Upper lobe of right lung (tissue), 1 donor: ENCODE data around the gene BPNT1. TPM values are rescaled to one million over a fixed set of nuclear protein-coding genes. Genes with fewer than 3 reads are reported as not detected.

ENCODE experiments used
- ATAC-seq: fragments of 200-7000 bp; cut with Tn5 transposase; one replicate; pipeline ENCODE4 v1.9.1; 2020; ENCODE audit warnings: mild to moderate bottlenecking, moderate library complexity
- DNase-seq: peaks from one replicate; pipeline ENCODE4 v3.0.0-alpha.2; 2020
- H3K27ac ChIP-seq: fragments of 200-600 bp; one replicate; pipeline ENCODE4 v1.8.0; 2022
- H3K27me3 ChIP-seq: fragments of 200-600 bp; one replicate; pipeline ENCODE4 v1.8.0; 2022; ENCODE audit warnings: mild to moderate bottlenecking
- H3K36me3 ChIP-seq: fragments of 200-600 bp; one replicate; pipeline ENCODE4 v1.8.0; 2022
- H3K4me1 ChIP-seq: fragments of 200-600 bp; one replicate; pipeline ENCODE4 v1.8.0; 2022
- H3K4me3 ChIP-seq: fragments of 200-600 bp; one replicate; pipeline ENCODE4 v1.8.0; 2022; ENCODE audit warnings: mild to moderate bottlenecking
- H3K9me3 ChIP-seq: fragments of 200-600 bp; one replicate; pipeline ENCODE4 v1.8.0; 2022
- CTCF ChIP-seq: fragments of 200-600 bp; IDR thresholded peaks from one replicate; pipeline ENCODE4 v1.8.0; 2022; ENCODE audit warnings: antibody characterized with exemption
- intact Hi-C: fragments of 100-400 bp; cut with DNase I; formaldehyde crosslinking; loops from one replicate; pipeline ENCODE4 v1.11.0; 2022
- total RNA-seq: library from RNA; stranded (reverse); fragmentation: NEBNext Ultra II Directional; extraction: Animal tissue kit (Norgen Biotek cat#: 25700); gene quantifications from one replicate; pipeline ENCODE4 v1.2.1, GENCODE V29; 2021
- donor health status: DM: no; HTN: yes; CAD: no; lungs with severe emphysema.

The BPNT1 gene
- total RNA-seq, 1 donor from 2014 or later: 23.2 TPM

GRCh38 chr1:220124542-220124941 lies 35.0 kb upstream of the BPNT1 start:
- Histone ChIP-seq H3K27ac (no peak overlapping the region), H3K27me3 (no peaks in the 10 kb centered on the region), H3K36me3 (peaks cover 50% of the 10 kb centered on the region), H3K4me1 (no peaks in the 10 kb centered on the region), H3K4me3 (no peak overlapping the region), H3K9me3 (no peaks in the 10 kb centered on the region)
- TF ChIP-seq CTCF: no peak
- ATAC-seq: peak; percentile 38
- no peak for DNase-seq
- intact Hi-C loops: no loop called here

- H3K9me3 ChIP-seq: no peaks in the 10 kb centered on the region
- no peak overlapping the region for H3K27ac ChIP-seq
- DNase-seq: no peak
- H3K4me3 ChIP-seq: no peak overlapping the region
- no peak for TF ChIP-seq CTCF
- ATAC-seq: no peak
- intact Hi-C loops: no loop called here
- H3K36me3 ChIP-seq: peaks cover 45% of the 10 kb centered on the region
- H3K27me3 ChIP-seq: no peaks in the 10 kb centered on the region
- no peaks in the 10 kb centered on the region for H3K4me1 ChIP-seq
Measured at GRCh38 chr1:220123889-220124288, 34.3 kb upstream of the BPNT1 start.

GRCh38 chr1:220123066-220123465 lies 33.5 kb upstream of the BPNT1 start:
- TF ChIP-seq CTCF: no peak
- H3K4me1 ChIP-seq: no peaks in the 10 kb centered on the region
- ATAC-seq (no peak), DNase-seq (no peak)
- H3K9me3 ChIP-seq: no peaks in the 10 kb centered on the region
- H3K4me3 ChIP-seq: no peak overlapping the region
- no peak overlapping the region for H3K27ac ChIP-seq
- H3K27me3 ChIP-seq: no peaks in the 10 kb centered on the region
- H3K36me3 ChIP-seq: peaks cover 40% of the 10 kb centered on the region
- intact Hi-C loops: no loop called here

GRCh38 chr1:220121791-220122530 lies 32.4 kb upstream of the BPNT1 start:
- no peak for ATAC-seq
- DNase-seq: no peak
- intact Hi-C loops: no loop called here
- TF ChIP-seq CTCF: no peak
- peaks cover 41% of the 10 kb centered on the region for H3K36me3 ChIP-seq
- H3K27me3 ChIP-seq: no peaks in the 10 kb centered on the region
- H3K4me1 ChIP-seq: no peaks in the 10 kb centered on the region
- H3K9me3 ChIP-seq: no peaks in the 10 kb centered on the region
- H3K27ac ChIP-seq: no peak overlapping the region
- H3K4me3 ChIP-seq: no peak overlapping the region

- ATAC-seq (no peak), DNase-seq (no peak)
- Histone ChIP-seq H3K4me1 (no peaks in the 10 kb centered on the region), H3K9me3 (no peaks in the 10 kb centered on the region), H3K4me3 (no peak overlapping the region), H3K36me3 (peaks cover 48% of the 10 kb centered on the region), H3K27ac (no peak overlapping the region), H3K27me3 (no peaks in the 10 kb centered on the region)
- intact Hi-C loops: no loop called here
- TF ChIP-seq CTCF: no peak
Measured at GRCh38 chr1:220119043-220119512, 29.5 kb upstream of the BPNT1 start.
